K562 (cell line): ENCODE data around the gene TBX6. TPM values are rescaled to one million over a fixed set of nuclear protein-coding genes. Genes with fewer than 3 reads are reported as not detected.

ENCODE experiments used
- EP400 ChIP-seq: fragments of 450-650 bp; IDR thresholded peaks from 2 replicates; pipeline ENCODE4 v1.6.1; 2017; ENCODE audit warnings: antibody characterized with exemption, mild to moderate bottlenecking, moderate library complexity
- HDAC1 ChIP-seq, 2 experiments: fragments of 450-650 bp; IDR thresholded peaks; 2 replicates each; pipeline ENCODE4 v1.6.1; 2016 to 2017; ENCODE audit warnings: inconsistent platforms in 1 of 2, mild to moderate bottlenecking in 1 of 2, moderate library complexity in 1 of 2
- IRF1 ChIP-seq: sonication (generic); formaldehyde crosslinking; IDR thresholded peaks from 2 replicates; pipeline ENCODE4 v1.8.0; 2022; ENCODE audit warnings: missing genetic modification reagents, mild to moderate bottlenecking, borderline replicate concordance
- MEIS2 ChIP-seq: fragments of 450-650 bp; IDR thresholded peaks from 2 replicates; pipeline ENCODE4 v1.6.1; 2014; ENCODE audit warnings: mild to moderate bottlenecking; ENCODE audit not compliant: partially characterized antibody
- POLR2B ChIP-seq: fragments of 450-650 bp; IDR thresholded peaks from 2 replicates; pipeline ENCODE4 v1.6.1; 2018; ENCODE audit warnings: low read depth; ENCODE audit not compliant: partially characterized antibody
- RFX1 ChIP-seq: fragments of 450-650 bp; IDR thresholded peaks from 2 replicates; pipeline ENCODE4 v1.6.1; 2016; ENCODE audit warnings: mild to moderate bottlenecking, moderate library complexity
- SLC30A9 ChIP-seq: fragments of 250-450 bp; sonication (Bioruptor Pico); IDR thresholded peaks from 2 replicates; pipeline ENCODE4 v1.8.0; 2022; ENCODE audit warnings: mild to moderate bottlenecking, moderate library complexity
- SMC3 ChIP-seq: conservative IDR thresholded peaks from 2 replicates; pipeline ENCODE4 v1.6.1; 2011; ENCODE audit warnings: low read depth, low read length, improper control_type of control experiment; ENCODE audit not compliant: insufficient read depth
- SOX6 ChIP-seq: fragments of 450-650 bp; IDR thresholded peaks from 2 replicates; pipeline ENCODE4 v1.6.1; 2014; ENCODE audit warnings: mild to moderate bottlenecking
- ZNF143 ChIP-seq: sonication (generic); formaldehyde crosslinking; IDR thresholded peaks from 2 replicates; pipeline ENCODE4 v1.9.0; 2022; ENCODE audit warnings: mild to moderate bottlenecking, missing genetic modification reagents
- ZNF174 ChIP-seq: fragments of 250-450 bp; sonication (Bioruptor Pico); IDR thresholded peaks from 2 replicates; pipeline ENCODE4 v1.4.0; 2020; ENCODE audit warnings: mild to moderate bottlenecking
- ZNF764 ChIP-seq: fragments of 250-450 bp; sonication (Bioruptor Pico); IDR thresholded peaks from 2 replicates; pipeline ENCODE4 v1.4.0; 2020; ENCODE audit warnings: low read depth, mild to moderate bottlenecking, moderate library complexity
- polyA plus RNA-seq, 8 experiments: library from polyadenylated mRNA; depleted of rRNA in 4 of 8; stranded (reverse) in 5 of 8; unstranded in 3 of 8; fragments of >200 nt; fragmentation: Nextera tagmentation in 2 of 8; fragmentation: Illumina TruSeq in 1 of 8; extraction: Ambion mirVana in 2 of 8; extraction: Trizol in 1 of 8; gene quantifications; 2 replicates each; pipeline versions ENCODE4 v1.2.1 to v1.2.3, GENCODE V29; 2011 to 2014; ENCODE audit warnings: inconsistent platforms in 1 of 8, missing spikeins in 1 of 8
- total RNA-seq, 7 experiments: library from RNA; depleted of rRNA in 6 of 7; stranded (reverse); fragments of >200 nt in 6 of 7; fragmentation: Illumina TruSeq in 2 of 7; extraction: Trizol in 2 of 7; gene quantifications; 2 replicates each; pipeline versions ENCODE4 v1.2.1 to v1.2.3, GENCODE V29; 2011 to 2021; ENCODE audit warnings: low replicate concordance in 1 of 7
- TF ChIP-seq, protein P1 (sequence below): sonication (generic); formaldehyde crosslinking; IDR thresholded peaks from 2 replicates; pipeline ENCODE4 v1.8.1; 2023; ENCODE audit warnings: mild to moderate bottlenecking, missing genetic modification reagents
- TF ChIP-seq, protein P2 (sequence below), 2 experiments: fragments of 450-650 bp; conservative IDR thresholded peaks; 2 replicates each; pipeline ENCODE4 v1.6.1; 2017; ENCODE audit warnings: mild to moderate bottlenecking in 2 of 2, moderate library complexity in 2 of 2
- TF ChIP-seq, protein P3 (sequence below): sonication (generic); formaldehyde crosslinking; IDR thresholded peaks from 2 replicates; pipeline ENCODE4 v1.8.1; 2022; ENCODE audit warnings: missing genetic modification reagents
- TF ChIP-seq, protein P4 (sequence below), 3 experiments: fragments of 200-800 bp in 1 of 3; fragments of 250-450 bp in 1 of 3; fragments of 450-650 bp in 1 of 3; sonication (Bioruptor Pico) in 1 of 3; sonication (Bioruptor generic) in 1 of 3; formaldehyde crosslinking in 1 of 3; IDR thresholded peaks; 2 replicates each; pipeline versions ENCODE4 v1.6.1 to v1.8.0; 2016 to 2022; ENCODE audit warnings: mild to moderate bottlenecking in 2 of 3, missing genetic modification characterization in 2 of 3, missing compliant biosample characterization in 1 of 3, moderate library complexity in 1 of 3

The TBX6 gene
- total and polyA plus RNA-seq, 9 of the 15 experiments (the other 6 are each of a cell fraction or from before 2014, with no cell fraction given): 0.07 to 0.58 (median 0.11) TPM; not detected in 2

DNA sequence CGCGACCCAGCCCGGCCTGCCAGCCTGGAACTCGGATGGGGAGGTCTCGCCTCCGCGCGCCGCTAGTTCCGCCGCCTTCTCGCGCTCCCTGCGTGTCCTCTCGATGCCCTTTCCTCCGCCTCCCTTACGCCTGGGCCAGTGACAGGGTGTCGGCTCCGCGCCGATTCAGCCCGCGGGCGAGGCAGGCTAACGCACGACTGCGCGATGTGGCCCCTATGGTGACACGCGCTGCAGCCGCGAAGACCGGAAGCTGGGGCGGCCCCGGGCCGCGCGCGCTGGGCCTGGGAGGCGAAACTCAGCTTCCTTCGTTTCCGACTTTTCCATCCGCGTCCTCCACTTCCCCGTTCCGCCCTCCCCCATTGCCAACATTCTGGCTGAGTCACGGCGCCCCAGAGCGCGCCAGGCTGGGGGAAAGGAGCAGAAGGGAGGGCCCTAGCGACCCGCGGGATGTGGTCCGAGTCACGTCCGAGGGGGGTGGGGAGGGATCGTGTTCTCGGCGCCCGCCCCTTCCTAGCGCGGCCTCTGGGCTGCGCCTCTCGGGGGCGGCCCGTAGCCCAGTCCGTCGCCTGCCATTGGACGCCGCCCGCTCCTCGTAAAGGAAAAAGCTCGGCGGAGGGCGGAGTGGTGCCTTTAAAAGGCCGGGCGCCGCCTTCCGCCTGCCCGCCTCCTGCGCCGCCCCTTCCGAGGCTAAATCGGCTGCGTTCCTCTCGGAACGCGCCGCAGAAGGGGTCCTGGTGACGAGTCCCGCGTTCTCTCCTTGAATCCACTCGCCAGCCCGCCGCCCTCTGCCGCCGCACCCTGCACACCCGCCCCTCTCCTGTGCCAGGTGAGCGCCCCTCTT lies 26.4 kb downstream of the TBX6 start, which contains the start of gene ALDOA (continued):
- TF ChIP-seq ZNF764 (CRISPR knock-in tag) (peak; percentile 46; the same call in 1 of the 2 replicates), SOX6 (peak; percentile 71), IRF1 (CRISPR knock-in tag) (no peak; the same call in 1 of the 2 replicates), ZNF174 (CRISPR knock-in tag) (no peak), MEIS2 (peak; percentile 76), POLR2B (peak; percentile 96), HDAC1 (IDR thresholded peaks at IDR 0.05) (peak in 1 of 2 experiments; percentile 80; a peak in 3 of 4 replicates), ZNF143 (CRISPR knock-in tag) (peak; percentile 61), SLC30A9 (CRISPR knock-in tag) (no peak), SMC3 (no peak), EP400 (peak; percentile 94), RFX1 (no peak; the same call in 1 of the 2 replicates)
- TF ChIP-seq, protein P1, sequence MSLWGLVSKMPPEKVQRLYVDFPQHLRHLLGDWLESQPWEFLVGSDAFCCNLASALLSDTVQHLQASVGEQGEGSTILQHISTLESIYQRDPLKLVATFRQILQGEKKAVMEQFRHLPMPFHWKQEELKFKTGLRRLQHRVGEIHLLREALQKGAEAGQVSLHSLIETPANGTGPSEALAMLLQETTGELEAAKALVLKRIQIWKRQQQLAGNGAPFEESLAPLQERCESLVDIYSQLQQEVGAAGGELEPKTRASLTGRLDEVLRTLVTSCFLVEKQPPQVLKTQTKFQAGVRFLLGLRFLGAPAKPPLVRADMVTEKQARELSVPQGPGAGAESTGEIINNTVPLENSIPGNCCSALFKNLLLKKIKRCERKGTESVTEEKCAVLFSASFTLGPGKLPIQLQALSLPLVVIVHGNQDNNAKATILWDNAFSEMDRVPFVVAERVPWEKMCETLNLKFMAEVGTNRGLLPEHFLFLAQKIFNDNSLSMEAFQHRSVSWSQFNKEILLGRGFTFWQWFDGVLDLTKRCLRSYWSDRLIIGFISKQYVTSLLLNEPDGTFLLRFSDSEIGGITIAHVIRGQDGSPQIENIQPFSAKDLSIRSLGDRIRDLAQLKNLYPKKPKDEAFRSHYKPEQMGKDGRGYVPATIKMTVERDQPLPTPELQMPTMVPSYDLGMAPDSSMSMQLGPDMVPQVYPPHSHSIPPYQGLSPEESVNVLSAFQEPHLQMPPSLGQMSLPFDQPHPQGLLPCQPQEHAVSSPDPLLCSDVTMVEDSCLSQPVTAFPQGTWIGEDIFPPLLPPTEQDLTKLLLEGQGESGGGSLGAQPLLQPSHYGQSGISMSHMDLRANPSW: 0 out of 2 replicates have a peak, but pooled peaks have one; percentile 25
- TF ChIP-seq, protein P2, sequence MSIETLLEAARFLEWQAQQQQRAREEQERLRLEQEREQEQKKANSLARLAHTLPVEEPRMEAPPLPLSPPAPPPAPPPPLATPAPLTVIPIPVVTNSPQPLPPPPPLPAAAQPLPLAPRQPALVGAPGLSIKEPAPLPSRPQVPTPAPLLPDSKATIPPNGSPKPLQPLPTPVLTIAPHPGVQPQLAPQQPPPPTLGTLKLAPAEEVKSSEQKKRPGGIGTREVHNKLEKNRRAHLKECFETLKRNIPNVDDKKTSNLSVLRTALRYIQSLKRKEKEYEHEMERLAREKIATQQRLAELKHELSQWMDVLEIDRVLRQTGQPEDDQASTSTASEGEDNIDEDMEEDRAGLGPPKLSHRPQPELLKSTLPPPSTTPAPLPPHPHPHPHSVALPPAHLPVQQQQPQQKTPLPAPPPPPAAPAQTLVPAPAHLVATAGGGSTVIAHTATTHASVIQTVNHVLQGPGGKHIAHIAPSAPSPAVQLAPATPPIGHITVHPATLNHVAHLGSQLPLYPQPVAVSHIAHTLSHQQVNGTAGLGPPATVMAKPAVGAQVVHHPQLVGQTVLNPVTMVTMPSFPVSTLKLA (conservative IDR thresholded peaks at IDR 0.05): peak; percentile 84 to 91
- TF ChIP-seq, protein P3, sequence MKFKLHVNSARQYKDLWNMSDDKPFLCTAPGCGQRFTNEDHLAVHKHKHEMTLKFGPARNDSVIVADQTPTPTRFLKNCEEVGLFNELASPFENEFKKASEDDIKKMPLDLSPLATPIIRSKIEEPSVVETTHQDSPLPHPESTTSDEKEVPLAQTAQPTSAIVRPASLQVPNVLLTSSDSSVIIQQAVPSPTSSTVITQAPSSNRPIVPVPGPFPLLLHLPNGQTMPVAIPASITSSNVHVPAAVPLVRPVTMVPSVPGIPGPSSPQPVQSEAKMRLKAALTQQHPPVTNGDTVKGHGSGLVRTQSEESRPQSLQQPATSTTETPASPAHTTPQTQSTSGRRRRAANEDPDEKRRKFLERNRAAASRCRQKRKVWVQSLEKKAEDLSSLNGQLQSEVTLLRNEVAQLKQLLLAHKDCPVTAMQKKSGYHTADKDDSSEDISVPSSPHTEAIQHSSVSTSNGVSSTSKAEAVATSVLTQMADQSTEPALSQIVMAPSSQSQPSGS: no peak
- TF ChIP-seq, protein P4, sequence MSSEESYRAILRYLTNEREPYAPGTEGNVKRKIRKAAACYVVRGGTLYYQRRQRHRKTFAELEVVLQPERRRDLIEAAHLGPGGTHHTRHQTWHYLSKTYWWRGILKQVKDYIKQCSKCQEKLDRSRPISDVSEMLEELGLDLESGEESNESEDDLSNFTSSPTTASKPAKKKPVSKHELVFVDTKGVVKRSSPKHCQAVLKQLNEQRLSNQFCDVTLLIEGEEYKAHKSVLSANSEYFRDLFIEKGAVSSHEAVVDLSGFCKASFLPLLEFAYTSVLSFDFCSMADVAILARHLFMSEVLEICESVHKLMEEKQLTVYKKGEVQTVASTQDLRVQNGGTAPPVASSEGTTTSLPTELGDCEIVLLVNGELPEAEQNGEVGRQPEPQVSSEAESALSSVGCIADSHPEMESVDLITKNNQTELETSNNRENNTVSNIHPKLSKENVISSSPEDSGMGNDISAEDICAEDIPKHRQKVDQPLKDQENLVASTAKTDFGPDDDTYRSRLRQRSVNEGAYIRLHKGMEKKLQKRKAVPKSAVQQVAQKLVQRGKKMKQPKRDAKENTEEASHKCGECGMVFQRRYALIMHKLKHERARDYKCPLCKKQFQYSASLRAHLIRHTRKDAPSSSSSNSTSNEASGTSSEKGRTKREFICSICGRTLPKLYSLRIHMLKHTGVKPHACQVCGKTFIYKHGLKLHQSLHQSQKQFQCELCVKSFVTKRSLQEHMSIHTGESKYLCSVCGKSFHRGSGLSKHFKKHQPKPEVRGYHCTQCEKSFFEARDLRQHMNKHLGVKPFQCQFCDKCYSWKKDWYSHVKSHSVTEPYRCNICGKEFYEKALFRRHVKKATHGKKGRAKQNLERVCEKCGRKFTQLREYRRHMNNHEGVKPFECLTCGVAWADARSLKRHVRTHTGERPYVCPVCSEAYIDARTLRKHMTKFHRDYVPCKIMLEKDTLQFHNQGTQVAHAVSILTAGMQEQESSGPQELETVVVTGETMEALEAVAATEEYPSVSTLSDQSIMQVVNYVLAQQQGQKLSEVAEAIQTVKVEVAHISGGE (CRISPR knock-in tag; IDR thresholded peaks at IDR 0.05): peak; percentile 39 to 88 (median 43); a peak in 4 of 6 replicates
